Chondrocyte (in vitro differentiated cells): ENCODE measurements around the gene IFFO2. TPM values are rescaled to one million over a fixed set of nuclear protein-coding genes. Genes with fewer than 3 reads are reported as not detected.
"Not testable (repeated sequence)": the region's sequence is repeated elsewhere in the genome, so short reads cannot be mapped to it uniquely, and the experiment has no call there.

Experiments used
- DNase-seq: peaks from one replicate; pipeline ENCODE4 v3.0.0; 2021; ENCODE audit warnings: mixed read lengths, low spot score
- H3K27ac Mint-ChIP-seq: one replicate; pipeline ENCODE4 v1.8.0; 2021; ENCODE audit warnings: mild to moderate bottlenecking, moderate library complexity, mixed read lengths; ENCODE audit not compliant: unreplicated experiment
- H3K27me3 Mint-ChIP-seq: 2 replicates; pipeline ENCODE4 v1.8.0; 2021; ENCODE audit warnings: low read depth, mixed read lengths
- H3K36me3 Mint-ChIP-seq: 2 replicates; pipeline ENCODE4 v1.8.0; 2021; ENCODE audit warnings: low read depth, mixed read lengths
- H3K4me1 Mint-ChIP-seq: 2 replicates; pipeline ENCODE4 v1.8.0; 2021; ENCODE audit warnings: low read depth, mild to moderate bottlenecking, mixed read lengths
- H3K4me3 Mint-ChIP-seq: one replicate; pipeline ENCODE4 v1.8.0; 2021; ENCODE audit warnings: mild to moderate bottlenecking, moderate library complexity, mixed read lengths; ENCODE audit not compliant: unreplicated experiment
- H3K9me3 Mint-ChIP-seq: 2 replicates; pipeline ENCODE4 v1.8.0; 2021; ENCODE audit warnings: low read depth, mixed read lengths
- CTCF ChIP-seq: fragments of 200-600 bp; sonication (generic); IDR thresholded peaks from 2 replicates; pipeline ENCODE4 v1.5.0; 2021; ENCODE audit warnings: antibody characterized with exemption, mild to moderate bottlenecking, moderate library complexity
- total RNA-seq: library from RNA; stranded (reverse); gene quantifications from 3 replicates; pipeline ENCODE4 v1.2.1, GENCODE V29; 2021

The IFFO2 gene
- total RNA-seq, 1 donor from 2014 or later, result 18.9 TPM

GRCh38 chr1:18874036-18874435 is 82.4 kb downstream of the IFFO2 start:
- Mint-ChIP-seq H3K36me3 (peaks cover 2% of the 10 kb centered on the region), H3K9me3 (no peaks in the 10 kb centered on the region), H3K27me3 (no peaks in the 10 kb centered on the region), H3K4me3 (no peak overlapping the region), H3K4me1 (no peaks in the 10 kb centered on the region), H3K27ac (no peak overlapping the region)
- DNase-seq, result no peak
- no peak for TF ChIP-seq CTCF

- H3K27me3 Mint-ChIP-seq, result peaks cover 6% of the 10 kb centered on the region
Observed at GRCh38 chr1:18872071-18872611, 84.3 kb downstream of the IFFO2 start.

GRCh38 chr1:18871401-18872070 is 84.9 kb downstream of the IFFO2 start:
- H3K4me1 Mint-ChIP-seq, result no peaks in the 10 kb centered on the region
- no peak for DNase-seq

More at GRCh38 chr1:18872071-18872611, 84.3 kb downstream of the IFFO2 start:
- H3K9me3 Mint-ChIP-seq, result no peaks in the 10 kb centered on the region
- DNase-seq, result no peak
- TF ChIP-seq CTCF, result no peak
- no peak overlapping the region for H3K27ac Mint-ChIP-seq
- no peaks in the 10 kb centered on the region for H3K4me1 Mint-ChIP-seq
- H3K4me3 Mint-ChIP-seq, result no peak overlapping the region
- peaks cover 2% of the 10 kb centered on the region for H3K36me3 Mint-ChIP-seq

DNA sequence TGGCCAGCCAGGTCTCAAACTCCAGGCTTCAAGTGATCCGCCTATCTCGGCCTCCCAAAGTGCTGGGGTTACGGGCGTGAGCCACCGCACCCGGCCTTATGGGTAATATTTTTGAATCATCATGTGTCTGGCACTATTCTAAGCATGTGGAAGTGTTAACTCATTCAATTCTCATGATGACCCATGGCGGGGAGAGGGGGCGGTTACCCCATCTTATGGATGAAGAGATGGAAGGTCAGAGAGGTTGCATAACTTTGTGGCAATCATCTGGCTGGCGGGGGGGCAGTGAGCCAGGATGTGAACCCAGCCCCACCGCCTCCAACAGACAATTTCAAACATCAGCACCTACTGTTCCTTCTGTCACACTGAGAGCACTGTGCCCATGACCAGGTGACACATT is 85.5 kb downstream of the IFFO2 start:
- Mint-ChIP-seq H3K36me3 (peaks cover 2% of the 10 kb centered on the region), H3K27me3 (peaks cover 15% of the 10 kb centered on the region), H3K9me3 (no peaks in the 10 kb centered on the region), H3K27ac (no peak overlapping the region), H3K4me1 (no peaks in the 10 kb centered on the region), H3K4me3 (no peak overlapping the region)
- TF ChIP-seq CTCF, result no peak
- no peak for DNase-seq

More at GRCh38 chr1:18871401-18872070, 84.9 kb downstream of the IFFO2 start:
- Mint-ChIP-seq H3K36me3 (peaks cover 2% of the 10 kb centered on the region), H3K4me3 (no peak overlapping the region), H3K27ac (no peak overlapping the region), H3K27me3 (peaks cover 10% of the 10 kb centered on the region), H3K9me3 (no peaks in the 10 kb centered on the region)
- TF ChIP-seq CTCF, result no peak

DNA sequence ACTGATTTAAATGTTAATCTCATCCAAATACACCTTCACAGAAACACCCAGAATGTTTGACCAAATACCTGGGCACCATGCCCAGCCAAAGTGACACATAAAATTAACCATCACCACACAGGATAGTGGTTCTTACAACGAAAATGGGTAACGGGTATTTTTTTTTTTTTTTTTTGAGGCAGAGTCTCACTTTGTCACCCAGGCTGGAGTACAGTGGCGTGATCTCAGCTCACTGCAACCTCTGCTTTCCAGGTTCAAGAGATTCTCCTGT is 85.9 kb downstream of the IFFO2 start:
- not testable (repeated sequence) for DNase-seq, H3K27ac Mint-ChIP-seq, H3K9me3 Mint-ChIP-seq, H3K4me1 Mint-ChIP-seq, H3K4me3 Mint-ChIP-seq, H3K36me3 Mint-ChIP-seq
- H3K27me3 Mint-ChIP-seq, result peaks cover 20% of the 10 kb centered on the region
